Spinal cord (tissue), 10 donors: ENCODE data around the gene DMXL1. TPM values are rescaled to one million over a fixed set of nuclear protein-coding genes. Genes with fewer than 3 reads are reported as not detected.

ENCODE experiments used
- DNase-seq, 6 donors: peaks; one replicate each; pipeline versions ENCODE4 v3.0.0 to v3.0.0-alpha.2; 2013 to 2015; ENCODE audit warnings: low spot score in 6 of 6, low read depth in 4 of 6
- H3K27ac ChIP-seq: one replicate; pipeline ENCODE4 v1.5.1; 2013; ENCODE audit warnings: low read depth, low read length, control low read depth
- H3K27me3 ChIP-seq: one replicate; pipeline ENCODE4 v1.6.1; 2013; ENCODE audit warnings: low read length; ENCODE audit not compliant: control insufficient read depth, insufficient read depth
- H3K36me3 ChIP-seq: one replicate; pipeline ENCODE4 v1.6.1; 2013; ENCODE audit warnings: low read length; ENCODE audit not compliant: control insufficient read depth, insufficient read depth
- H3K4me1 ChIP-seq: one replicate; pipeline ENCODE4 v1.6.1; 2013; ENCODE audit warnings: low read length; ENCODE audit not compliant: control insufficient read depth, insufficient read depth
- H3K4me3 ChIP-seq: one replicate; pipeline ENCODE4 v1.5.1; 2013; ENCODE audit warnings: low read depth, low read length, control low read depth
- H3K9me3 ChIP-seq: one replicate; pipeline ENCODE4 v1.6.1; 2013; ENCODE audit warnings: low read length; ENCODE audit not compliant: control insufficient read depth, insufficient read depth
- WGBS: methylation state at CpG from one replicate; pipeline ENCODE4 v1.1.5; 2013; ENCODE audit warnings: missing lambda C conversion rate; ENCODE audit not compliant: insufficient coverage; 5-methylcytosine and 5-hydroxymethylcytosine counted together
- polyA plus RNA-seq, 2 donors: library from polyadenylated mRNA; unstranded; fragments of 120-200 nt; gene quantifications; one replicate each; pipeline ENCODE4 v1.2.1, GENCODE V29; 2013; ENCODE audit not compliant: insufficient read length in 2 of 2
- total RNA-seq, 2 donors: library from RNA; depleted of rRNA in 1 of 2; stranded (reverse); fragments of 120-200 nt in 1 of 2; fragments of >200 nt in 1 of 2; gene quantifications; one replicate each; pipeline versions ENCODE4 v1.2.3 to v1.2.4, GENCODE V29; 2013 to 2014
- donor health status: healthy.

Gene DMXL1
- total and polyA plus RNA-seq, 4 donors = 34.2 to 136 (median 48.4) TPM

DNA sequence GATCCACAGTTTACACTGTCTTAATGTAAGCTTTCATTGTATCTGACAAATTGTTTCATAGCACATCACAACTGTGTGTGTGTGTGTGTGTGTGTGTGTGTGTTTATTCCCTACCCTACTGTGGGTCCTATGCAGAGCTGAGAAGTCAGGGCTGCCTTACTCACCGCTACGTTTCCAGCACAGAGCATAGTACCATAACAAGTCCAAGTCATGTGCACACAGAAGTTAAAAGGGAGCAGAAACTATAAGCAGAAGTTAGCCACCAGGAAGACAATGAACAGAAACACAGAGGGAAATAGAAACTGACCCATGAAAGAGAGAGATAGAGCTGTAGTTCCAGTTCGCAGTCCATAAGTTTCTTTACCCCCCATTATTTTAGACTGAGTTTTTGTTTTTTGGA is 38.2 kb upstream of the DMXL1 start:
- no peak overlapping the region for H3K27ac ChIP-seq
- WGBS = no CpG with 5 or more reads among the region's 3 CpGs

DNA sequence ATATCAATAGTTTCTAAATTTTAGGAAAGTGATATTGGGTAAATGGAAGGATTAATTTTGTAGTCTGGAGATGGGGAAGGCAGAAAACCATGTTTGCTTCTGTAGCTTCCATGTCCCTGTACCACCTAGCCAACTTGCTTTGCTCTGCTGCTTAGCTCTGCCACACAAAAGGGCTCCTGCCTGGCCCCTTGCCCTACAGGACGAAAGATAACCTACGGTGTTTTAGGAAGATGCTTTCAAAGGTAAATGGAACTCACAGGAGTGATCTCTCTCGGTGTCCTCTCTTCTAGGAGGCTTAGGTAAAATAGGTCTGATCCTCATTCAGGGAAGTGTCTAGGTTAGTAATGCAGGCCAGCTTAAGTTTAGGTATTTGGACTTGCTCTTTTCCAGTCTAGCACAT is 37.8 kb upstream of the DMXL1 start:
- DNase-seq = no peak
- Histone ChIP-seq H3K27ac (no peak overlapping the region), H3K9me3 (no peaks in the 10 kb centered on the region), H3K4me3 (no peak overlapping the region), H3K36me3 (no peaks in the 10 kb centered on the region), H3K4me1 (no peaks in the 10 kb centered on the region), H3K27me3 (no peaks in the 10 kb centered on the region)
- 82% methylated on average over 2 of the region's 3 CpGs for WGBS

More for the DNA sequence above, 38.2 kb upstream of the DMXL1 start:
- Histone ChIP-seq H3K4me1 (no peaks in the 10 kb centered on the region), H3K27me3 (no peaks in the 10 kb centered on the region), H3K36me3 (no peaks in the 10 kb centered on the region), H3K9me3 (no peaks in the 10 kb centered on the region), H3K4me3 (no peak overlapping the region)
- DNase-seq = no peak

DNA sequence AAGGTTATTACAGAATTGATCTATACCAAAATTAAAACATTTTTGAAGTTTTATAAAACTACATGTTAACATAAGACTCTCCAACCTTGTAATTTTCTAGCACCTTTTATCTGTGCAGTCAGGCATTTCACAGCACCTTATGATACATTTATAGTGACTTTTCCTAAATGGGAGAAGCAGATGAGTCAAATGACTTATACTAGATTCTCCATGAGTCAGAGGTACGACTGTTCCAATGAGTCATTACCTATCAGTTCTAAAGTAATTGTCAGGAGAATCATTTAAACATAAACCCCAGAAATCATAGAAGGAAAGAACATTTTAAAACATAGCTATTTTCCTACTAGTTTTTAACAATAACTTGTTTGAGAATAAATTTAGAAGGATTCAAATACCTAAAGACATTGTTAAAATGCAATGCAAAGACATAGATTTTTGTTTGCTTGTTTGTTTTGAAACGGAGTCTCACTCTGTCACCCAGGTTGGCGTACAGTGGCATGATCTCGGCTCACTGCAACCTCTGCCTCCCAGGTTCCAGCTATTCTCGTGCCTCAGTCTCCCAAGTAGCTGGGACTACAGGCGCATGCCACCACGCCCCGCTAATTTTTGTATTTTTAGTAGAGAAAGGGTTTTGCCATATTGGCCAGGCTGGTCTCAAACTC is 34.7 kb upstream of the DMXL1 start:
- WGBS = 97% methylated on average over 3 of the region's 8 CpGs
- H3K36me3 ChIP-seq = no peaks in the 10 kb centered on the region
- H3K27me3 ChIP-seq = no peaks in the 10 kb centered on the region
- H3K4me1 ChIP-seq = no peaks in the 10 kb centered on the region
- no peak overlapping the region for H3K27ac ChIP-seq
- DNase-seq = no peak
- H3K9me3 ChIP-seq = no peaks in the 10 kb centered on the region
- no peak overlapping the region for H3K4me3 ChIP-seq

DNA sequence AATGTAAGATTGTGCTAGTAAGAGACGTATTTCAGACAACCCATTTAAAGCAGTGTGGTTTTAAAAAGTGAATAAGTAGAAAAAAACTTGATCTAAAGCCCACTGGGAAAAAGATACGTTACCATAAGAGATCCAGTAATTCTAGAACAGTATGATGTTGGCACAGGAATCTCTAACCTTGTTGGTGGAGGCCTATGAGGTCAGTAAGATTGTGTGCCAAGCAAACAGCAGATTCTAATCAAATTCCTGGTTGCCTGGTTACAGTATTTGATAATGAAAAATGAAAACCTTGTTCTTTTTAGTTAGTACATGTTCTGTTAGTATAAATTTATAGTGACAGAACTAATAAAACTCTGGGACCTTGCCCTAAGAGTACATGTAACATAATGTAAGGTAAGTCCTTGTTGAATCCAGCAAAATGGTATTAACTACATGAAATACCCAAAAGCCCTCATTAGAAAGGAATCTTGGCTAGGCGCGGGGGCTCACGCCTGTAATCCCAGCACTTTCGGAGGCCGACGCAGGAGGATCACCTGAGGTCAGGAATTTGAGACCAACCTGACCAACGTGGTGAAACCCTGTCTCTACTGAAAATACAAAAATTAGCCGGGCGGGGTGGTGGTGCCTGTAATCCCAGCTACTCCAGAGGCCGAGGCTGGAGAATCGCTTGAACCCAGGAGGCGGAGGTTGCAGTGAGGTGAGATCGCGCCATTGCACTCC is 33.2 kb upstream of the DMXL1 start:
- Histone ChIP-seq H3K36me3 (no peaks in the 10 kb centered on the region), H3K27me3 (no peaks in the 10 kb centered on the region)
- WGBS = 97% methylated on average over 14 of the region's 16 CpGs

DNA sequence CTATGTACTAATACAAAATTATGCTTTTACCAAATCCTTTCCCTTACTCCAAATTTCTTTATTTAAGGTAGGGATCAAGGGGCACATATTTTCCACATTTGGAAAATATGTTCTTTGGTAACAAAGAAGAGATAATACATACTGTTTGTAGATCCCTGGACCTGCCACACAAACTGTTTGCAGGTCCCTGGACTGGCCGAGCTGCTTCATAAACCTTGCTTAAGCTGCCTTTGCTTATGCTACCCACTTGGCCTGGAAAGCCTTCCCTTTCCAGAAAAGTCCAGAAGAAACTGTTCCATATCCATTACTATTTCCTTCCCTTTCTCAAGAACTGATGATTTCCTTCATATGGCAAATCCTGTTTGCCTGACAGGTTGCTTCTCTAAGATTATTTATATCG is 22.6 kb upstream of the DMXL1 start:
- 82% methylated on average over 1 of the region's 2 CpGs for WGBS
- no peaks in the 10 kb centered on the region for H3K27me3 ChIP-seq
- no peaks in the 10 kb centered on the region for H3K4me1 ChIP-seq
- no peak for DNase-seq
- H3K4me3 ChIP-seq = no peak overlapping the region
- no peaks in the 10 kb centered on the region for H3K9me3 ChIP-seq
- no peak overlapping the region for H3K27ac ChIP-seq
- H3K36me3 ChIP-seq = no peaks in the 10 kb centered on the region

More for the DNA sequence above, 33.2 kb upstream of the DMXL1 start:
- no peaks in the 10 kb centered on the region for H3K9me3 ChIP-seq
- H3K4me1 ChIP-seq = no peaks in the 10 kb centered on the region
- no peak overlapping the region for H3K27ac ChIP-seq
- DNase-seq = no peak
- no peak overlapping the region for H3K4me3 ChIP-seq

DNA sequence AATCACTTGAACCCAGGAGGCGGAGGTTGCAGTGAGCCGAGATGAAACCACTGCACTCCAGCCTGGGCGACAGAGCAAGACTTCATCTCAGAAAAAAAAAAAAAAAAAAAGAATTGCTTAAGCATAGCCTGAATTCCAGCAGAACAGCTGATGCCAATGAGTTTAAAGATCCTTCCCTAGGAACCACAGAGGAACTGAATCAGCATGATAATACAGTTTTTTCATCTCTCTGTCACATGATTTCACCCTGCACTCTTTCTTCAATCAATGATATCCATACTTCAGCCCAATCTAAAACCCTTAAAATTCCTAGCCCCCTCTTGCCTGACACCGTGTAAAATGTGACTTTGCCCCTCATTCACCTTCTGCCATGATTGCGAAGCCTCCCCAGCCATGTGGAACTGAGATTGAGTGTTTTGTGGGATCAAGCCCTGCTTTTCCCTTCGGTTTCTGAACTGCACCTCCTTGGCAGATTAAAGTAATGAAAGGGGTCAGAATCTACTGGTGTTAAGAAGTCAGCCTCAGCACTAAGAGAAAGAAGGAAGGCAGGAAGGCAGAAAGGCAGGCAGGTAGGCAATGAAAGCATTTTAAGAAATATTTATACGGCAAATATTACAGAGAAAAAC is 20.9 kb upstream of the DMXL1 start:
- no peak overlapping the region for H3K27ac ChIP-seq

DNA sequence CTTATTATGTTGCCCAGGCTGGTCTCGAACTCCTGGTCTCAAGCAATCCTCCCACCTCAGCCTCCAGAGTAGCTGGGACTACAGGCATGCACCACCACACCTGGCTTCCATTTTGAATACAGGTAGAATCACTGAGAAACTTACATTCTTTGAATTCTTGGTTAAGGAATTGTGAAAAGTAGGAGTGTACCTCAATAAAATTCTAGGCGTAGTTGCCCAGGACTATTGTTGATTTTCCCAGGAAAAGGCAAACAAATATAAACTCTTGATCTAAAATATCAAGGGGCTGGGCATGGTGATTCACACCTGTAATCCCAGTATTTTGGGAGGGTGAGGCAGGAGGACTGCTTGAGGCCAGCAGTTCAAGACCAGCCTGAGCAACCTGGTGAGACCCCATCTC is 16.8 kb upstream of the DMXL1 start:
- H3K4me3 ChIP-seq = no peak overlapping the region
- H3K4me1 ChIP-seq = no peaks in the 10 kb centered on the region
- DNase-seq = no peak
- H3K9me3 ChIP-seq = no peaks in the 10 kb centered on the region
- no CpG with 5 or more reads among the region's 2 CpGs for WGBS
- H3K27ac ChIP-seq = no peak overlapping the region
- no peaks in the 10 kb centered on the region for H3K27me3 ChIP-seq
- no peaks in the 10 kb centered on the region for H3K36me3 ChIP-seq

More for the DNA sequence above, 20.9 kb upstream of the DMXL1 start:
- no peaks in the 10 kb centered on the region for H3K27me3 ChIP-seq
- no peaks in the 10 kb centered on the region for H3K9me3 ChIP-seq
- 68% methylated on average over 4 of the region's 7 CpGs for WGBS
- H3K4me1 ChIP-seq = no peaks in the 10 kb centered on the region
- DNase-seq = no peak
- H3K36me3 ChIP-seq = no peaks in the 10 kb centered on the region
- no peak overlapping the region for H3K4me3 ChIP-seq

DNA sequence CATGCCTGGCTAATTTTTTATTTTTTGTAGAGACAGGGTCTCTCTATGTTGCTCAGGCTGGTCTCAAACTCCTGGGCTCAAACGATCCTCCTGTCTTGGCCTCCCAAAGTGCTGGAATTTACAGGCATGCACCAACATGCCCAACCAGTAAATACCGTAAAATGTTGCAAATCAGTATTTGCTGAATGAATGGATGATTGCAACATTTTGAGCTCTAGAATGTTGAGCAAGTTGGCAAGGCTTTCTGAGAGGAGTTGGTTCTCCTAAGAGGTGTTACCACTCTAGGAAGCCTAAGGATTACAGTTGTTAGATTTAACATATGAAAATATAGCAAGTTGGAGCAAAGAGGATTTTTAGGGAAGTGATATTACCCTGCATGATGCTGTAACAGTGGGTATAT is 15.6 kb upstream of the DMXL1 start:
- H3K36me3 ChIP-seq = no peaks in the 10 kb centered on the region
- no peaks in the 10 kb centered on the region for H3K9me3 ChIP-seq
- H3K27me3 ChIP-seq = no peaks in the 10 kb centered on the region
- WGBS = 90% methylated on average over 2 of the region's 2 CpGs
- H3K4me3 ChIP-seq = no peak overlapping the region
- no peak for DNase-seq
- H3K27ac ChIP-seq = no peak overlapping the region
- no peaks in the 10 kb centered on the region for H3K4me1 ChIP-seq

DNA sequence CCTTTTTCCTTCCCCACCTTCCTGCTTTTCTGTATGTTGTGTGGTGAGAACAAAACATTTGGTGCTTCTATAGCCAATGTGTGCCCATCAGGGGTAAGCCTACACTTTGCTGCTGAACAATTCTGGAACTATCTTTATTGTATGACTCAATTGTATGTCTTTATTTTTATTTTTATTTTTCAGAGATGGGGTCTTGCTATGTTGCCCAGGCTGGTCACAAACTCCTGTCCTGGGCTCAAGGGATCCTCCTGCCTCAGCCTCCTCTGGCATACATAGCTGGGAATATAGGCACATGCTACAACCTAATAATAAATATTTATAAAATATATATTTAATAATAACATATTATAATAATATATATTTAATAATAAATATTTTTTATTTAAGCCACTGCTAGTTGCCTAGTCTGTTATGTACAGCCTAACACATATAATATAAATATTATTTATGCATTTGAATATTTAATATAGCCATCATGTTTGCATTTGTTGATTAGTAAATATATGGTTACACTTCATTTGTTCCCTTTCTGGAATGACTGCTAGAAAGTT is 11.8 kb upstream of the DMXL1 start:
- H3K4me3 ChIP-seq = no peak overlapping the region
- H3K4me1 ChIP-seq = no peaks in the 10 kb centered on the region
- no peaks in the 10 kb centered on the region for H3K9me3 ChIP-seq
- H3K27me3 ChIP-seq = no peaks in the 10 kb centered on the region
- no peak for DNase-seq
- H3K36me3 ChIP-seq = no peaks in the 10 kb centered on the region
- H3K27ac ChIP-seq = no peak overlapping the region
